Ovary (tissue), 3 donors: ENCODE measurements around the gene LCN6.

Source experiments
- CTCF ChIP-seq, 3 donors: fragments of 450-650 bp in 2 of 3; fragments of 200-600 bp in 1 of 3; IDR thresholded peaks; one replicate each; pipeline versions ENCODE4 v1.5.1 to v1.8.0; 2016 to 2022; ENCODE audit warnings: antibody characterized with exemption in 3 of 3, mild to moderate bottlenecking in 1 of 3
- EP300 ChIP-seq: sonication (generic); formaldehyde crosslinking; IDR thresholded peaks from one replicate; pipeline ENCODE4 v1.6.1; 2017; ENCODE audit warnings: antibody characterized with exemption
- POLR2A ChIP-seq: fragments of 450-650 bp; IDR thresholded peaks from one replicate; pipeline ENCODE4 v1.6.1; 2017; ENCODE audit warnings: antibody characterized with exemption, mild to moderate bottlenecking, moderate library complexity
- donor health status: DM: no; HTN: no; CAD: no.

GRCh38 chr9:136756836-136757235, 8.5 kb upstream of the LCN6 start:
- TF ChIP-seq EP300 (no peak), CTCF (IDR thresholded peaks at IDR 0.05) (no peak), POLR2A (no peak)
